Panc1 (cell line): ENCODE measurements around the gene PCSK5.

ENCODE experiments used
- TF ChIP-seq, protein P1 (sequence below): fragments of 450-650 bp; IDR thresholded peaks from 2 replicates; pipeline ENCODE4 v1.5.1; 2017; ENCODE audit warnings: mild to moderate bottlenecking
- TF ChIP-seq, protein P2 (sequence below), 2 experiments: IDR thresholded peaks; 2 replicates each; pipeline ENCODE4 v1.6.1; 2011 to 2012; ENCODE audit warnings: low read depth in 2 of 2, control low read depth in 1 of 2, low read length in 1 of 2, mild to moderate bottlenecking in 1 of 2, moderate library complexity in 1 of 2; ENCODE audit not compliant: insufficient read depth in 1 of 2

DNA sequence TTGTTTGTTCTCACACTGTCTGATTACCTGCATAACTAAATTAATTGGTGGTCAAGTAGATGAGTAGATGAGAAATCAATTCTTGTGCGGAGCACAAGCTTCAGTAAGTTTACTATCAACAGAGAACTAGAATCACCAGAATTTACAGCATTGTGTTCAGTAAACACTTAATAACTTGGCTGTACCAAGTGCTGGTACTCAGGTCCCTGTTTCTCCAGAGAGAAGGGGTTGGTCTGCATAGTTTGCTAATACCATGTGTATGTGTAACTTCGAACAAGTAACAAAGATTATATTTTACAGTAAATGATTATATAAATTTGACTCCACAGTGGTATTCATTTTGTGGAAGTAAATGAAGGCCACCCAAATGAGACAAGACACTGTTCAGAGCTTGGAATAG is 146.3 kb downstream of the PCSK5 start:
- TF ChIP-seq, protein P1, sequence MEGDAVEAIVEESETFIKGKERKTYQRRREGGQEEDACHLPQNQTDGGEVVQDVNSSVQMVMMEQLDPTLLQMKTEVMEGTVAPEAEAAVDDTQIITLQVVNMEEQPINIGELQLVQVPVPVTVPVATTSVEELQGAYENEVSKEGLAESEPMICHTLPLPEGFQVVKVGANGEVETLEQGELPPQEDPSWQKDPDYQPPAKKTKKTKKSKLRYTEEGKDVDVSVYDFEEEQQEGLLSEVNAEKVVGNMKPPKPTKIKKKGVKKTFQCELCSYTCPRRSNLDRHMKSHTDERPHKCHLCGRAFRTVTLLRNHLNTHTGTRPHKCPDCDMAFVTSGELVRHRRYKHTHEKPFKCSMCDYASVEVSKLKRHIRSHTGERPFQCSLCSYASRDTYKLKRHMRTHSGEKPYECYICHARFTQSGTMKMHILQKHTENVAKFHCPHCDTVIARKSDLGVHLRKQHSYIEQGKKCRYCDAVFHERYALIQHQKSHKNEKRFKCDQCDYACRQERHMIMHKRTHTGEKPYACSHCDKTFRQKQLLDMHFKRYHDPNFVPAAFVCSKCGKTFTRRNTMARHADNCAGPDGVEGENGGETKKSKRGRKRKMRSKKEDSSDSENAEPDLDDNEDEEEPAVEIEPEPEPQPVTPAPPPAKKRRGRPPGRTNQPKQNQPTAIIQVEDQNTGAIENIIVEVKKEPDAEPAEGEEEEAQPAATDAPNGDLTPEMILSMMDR = no peak
- TF ChIP-seq, protein P2, sequence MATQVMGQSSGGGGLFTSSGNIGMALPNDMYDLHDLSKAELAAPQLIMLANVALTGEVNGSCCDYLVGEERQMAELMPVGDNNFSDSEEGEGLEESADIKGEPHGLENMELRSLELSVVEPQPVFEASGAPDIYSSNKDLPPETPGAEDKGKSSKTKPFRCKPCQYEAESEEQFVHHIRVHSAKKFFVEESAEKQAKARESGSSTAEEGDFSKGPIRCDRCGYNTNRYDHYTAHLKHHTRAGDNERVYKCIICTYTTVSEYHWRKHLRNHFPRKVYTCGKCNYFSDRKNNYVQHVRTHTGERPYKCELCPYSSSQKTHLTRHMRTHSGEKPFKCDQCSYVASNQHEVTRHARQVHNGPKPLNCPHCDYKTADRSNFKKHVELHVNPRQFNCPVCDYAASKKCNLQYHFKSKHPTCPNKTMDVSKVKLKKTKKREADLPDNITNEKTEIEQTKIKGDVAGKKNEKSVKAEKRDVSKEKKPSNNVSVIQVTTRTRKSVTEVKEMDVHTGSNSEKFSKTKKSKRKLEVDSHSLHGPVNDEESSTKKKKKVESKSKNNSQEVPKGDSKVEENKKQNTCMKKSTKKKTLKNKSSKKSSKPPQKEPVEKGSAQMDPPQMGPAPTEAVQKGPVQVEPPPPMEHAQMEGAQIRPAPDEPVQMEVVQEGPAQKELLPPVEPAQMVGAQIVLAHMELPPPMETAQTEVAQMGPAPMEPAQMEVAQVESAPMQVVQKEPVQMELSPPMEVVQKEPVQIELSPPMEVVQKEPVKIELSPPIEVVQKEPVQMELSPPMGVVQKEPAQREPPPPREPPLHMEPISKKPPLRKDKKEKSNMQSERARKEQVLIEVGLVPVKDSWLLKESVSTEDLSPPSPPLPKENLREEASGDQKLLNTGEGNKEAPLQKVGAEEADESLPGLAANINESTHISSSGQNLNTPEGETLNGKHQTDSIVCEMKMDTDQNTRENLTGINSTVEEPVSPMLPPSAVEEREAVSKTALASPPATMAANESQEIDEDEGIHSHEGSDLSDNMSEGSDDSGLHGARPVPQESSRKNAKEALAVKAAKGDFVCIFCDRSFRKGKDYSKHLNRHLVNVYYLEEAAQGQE (IDR thresholded peaks at IDR 0.05; ENCODE audit: insufficient read depth in 1 of 2, low read depth in 2 of 2, low read length in 1 of 2) = no peak
